Activated CD4-positive, alpha-beta T cell treated with anti-CD3 and anti-CD28 coated beads, Interleukin-2, amount 10 ng/mL, durations not matched to agents 7 days and 5 days (primary cell): ENCODE results near the gene NUP93. TPM values are rescaled to one million over a fixed set of nuclear protein-coding genes. Genes with fewer than 3 reads are reported as not detected.
"Not testable (repeated sequence)": the region's sequence is repeated elsewhere in the genome, so short reads cannot be mapped to it uniquely, and the experiment has no call there.

ENCODE experiments used
- CTCF ChIA-PET: fragments of 350-600 bp; sonication (Branson Sonifier 250); formaldehyde crosslinking; loops from one replicate; lab custom pipeline; 2021; ENCODE audit warnings: antibody characterized with exemption; lab: Charles Lee
- POLR2A ChIA-PET: fragments of 350-600 bp; sonication (Branson Sonifier 250); formaldehyde crosslinking; loops from one replicate; lab custom pipeline; 2021; ENCODE audit warnings: antibody characterized with exemption; lab: Charles Lee
- DNase-seq: peaks from one replicate; pipeline ENCODE4 v3.0.0-alpha.2; 2020
- H3K27ac Mint-ChIP-seq: one replicate; pipeline ENCODE4 v1.8.0; 2021; ENCODE audit warnings: mild to moderate bottlenecking, moderate library complexity, mixed read lengths
- H3K27me3 Mint-ChIP-seq: one replicate; pipeline ENCODE4 v1.8.0; 2021; ENCODE audit warnings: mixed read lengths
- H3K36me3 Mint-ChIP-seq: one replicate; pipeline ENCODE4 v1.8.0; 2021; ENCODE audit warnings: low read depth, mixed read lengths
- H3K4me1 Mint-ChIP-seq: one replicate; pipeline ENCODE4 v1.8.0; 2021; ENCODE audit warnings: mixed read lengths
- H3K4me3 Mint-ChIP-seq: one replicate; pipeline ENCODE4 v1.8.0; 2021; ENCODE audit warnings: mild to moderate bottlenecking, moderate library complexity, mixed read lengths
- H3K9me3 Mint-ChIP-seq: one replicate; pipeline ENCODE4 v1.8.0; 2021; ENCODE audit warnings: mixed read lengths
- total RNA-seq, 2 experiments: library from RNA; stranded (reverse); gene quantifications; one replicate each; pipeline ENCODE4 v1.2.3, GENCODE V29; 2021

NUP93 gene
- total RNA-seq, 2 experiments from 2014 or later = 85.0 to 85.9 TPM

GRCh38 chr16:56795011-56795410 is 65.1 kb downstream of the NUP93 start:
- Mint-ChIP-seq H3K4me3 (no peak overlapping the region), H3K4me1 (peaks cover 2% of the 10 kb centered on the region), H3K36me3 (no peaks in the 10 kb centered on the region), H3K27ac (no peak overlapping the region), H3K27me3 (no peaks in the 10 kb centered on the region), H3K9me3 (no peaks in the 10 kb centered on the region)
- ChIA-PET POLR2A (no interaction called here), CTCF (interaction anchor here (1.2 kb wide), 1 partner anchor 34 kb away, joined by 3 read pairs; no protein-coding TSS in a partner anchor)
- no peak for DNase-seq

- H3K4me3 Mint-ChIP-seq, CTCF ChIA-PET, POLR2A ChIA-PET, H3K4me1 Mint-ChIP-seq, H3K27ac Mint-ChIP-seq, H3K27me3 Mint-ChIP-seq, H3K36me3 Mint-ChIP-seq, H3K9me3 Mint-ChIP-seq, DNase-seq: not testable (repeated sequence)
These were observed 67.1 kb downstream of the NUP93 start for GRCh38 chr16:56797038-56797437.

- ChIA-PET CTCF (interaction anchor here (1.0 to 1.4 kb wide), 2 partner anchors 10 to 20 kb away, joined by 3 read pairs; no protein-coding TSS in a partner anchor), POLR2A (no interaction called here)
- Mint-ChIP-seq H3K4me3 (no peak overlapping the region), H3K36me3 (no peaks in the 10 kb centered on the region), H3K4me1 (peaks cover 2% of the 10 kb centered on the region), H3K27me3 (no peaks in the 10 kb centered on the region), H3K9me3 (no peaks in the 10 kb centered on the region), H3K27ac (no peak overlapping the region)
- DNase-seq = no peak
These were observed 67.9 kb downstream of the NUP93 start for GRCh38 chr16:56797861-56798260.

- Mint-ChIP-seq H3K27me3 (no peaks in the 10 kb centered on the region), H3K27ac (no peak overlapping the region), H3K9me3 (no peaks in the 10 kb centered on the region), H3K36me3 (no peaks in the 10 kb centered on the region), H3K4me3 (no peak overlapping the region), H3K4me1 (no peaks in the 10 kb centered on the region)
- ChIA-PET POLR2A (no interaction called here), CTCF (interaction anchor here (0.7 to 1.4 kb wide), 4 partner anchors 8 to 15 kb away, joined by 3 read pairs; no protein-coding TSS in a partner anchor)
- DNase-seq = no peak
These were observed 69.0 kb downstream of the NUP93 start for GRCh38 chr16:56798955-56799354.

- no peak for DNase-seq
- H3K36me3 Mint-ChIP-seq = peaks cover 1% of the 10 kb centered on the region
- H3K4me1 Mint-ChIP-seq = no peaks in the 10 kb centered on the region
- H3K4me3 Mint-ChIP-seq = no peak overlapping the region
- ChIA-PET CTCF (no interaction called here), POLR2A (no interaction called here)
- H3K27ac Mint-ChIP-seq = no peak overlapping the region
- H3K27me3 Mint-ChIP-seq = no peaks in the 10 kb centered on the region
- no peaks in the 10 kb centered on the region for H3K9me3 Mint-ChIP-seq
These were observed 70.4 kb downstream of the NUP93 start for GRCh38 chr16:56800355-56800754.

- no peak for DNase-seq
- Mint-ChIP-seq H3K27ac (no peak overlapping the region), H3K36me3 (peaks cover 12% of the 10 kb centered on the region), H3K4me3 (no peak overlapping the region), H3K9me3 (no peaks in the 10 kb centered on the region), H3K4me1 (no peaks in the 10 kb centered on the region), H3K27me3 (no peaks in the 10 kb centered on the region)
- ChIA-PET POLR2A (no interaction called here), CTCF (no interaction called here)
These were observed 71.8 kb downstream of the NUP93 start for GRCh38 chr16:56801762-56802161.

- no peaks in the 10 kb centered on the region for H3K9me3 Mint-ChIP-seq
- DNase-seq = no peak
- H3K36me3 Mint-ChIP-seq = peaks cover 13% of the 10 kb centered on the region
- POLR2A ChIA-PET = no interaction called here
- H3K4me1 Mint-ChIP-seq = no peaks in the 10 kb centered on the region
- CTCF ChIA-PET = interaction anchor here (1.2 to 1.3 kb wide), 2 partner anchors 8 to 10 kb away, joined by 3 to 6 read pairs; no protein-coding TSS in a partner anchor
- H3K27me3 Mint-ChIP-seq = no peaks in the 10 kb centered on the region
- H3K27ac Mint-ChIP-seq = no peak overlapping the region
- H3K4me3 Mint-ChIP-seq = no peak overlapping the region
These were observed 77.2 kb downstream of the NUP93 start for GRCh38 chr16:56807011-56807675.

- H3K27ac Mint-ChIP-seq, H3K4me1 Mint-ChIP-seq, POLR2A ChIA-PET, DNase-seq, H3K4me3 Mint-ChIP-seq, H3K9me3 Mint-ChIP-seq, H3K27me3 Mint-ChIP-seq: not testable (repeated sequence)
- H3K36me3 Mint-ChIP-seq = peaks cover 13% of the 10 kb centered on the region
- CTCF ChIA-PET = interaction anchor here (1.3 kb wide), 1 partner anchor 9 kb away, joined by 3 read pairs; no protein-coding TSS in a partner anchor
These were observed 77.7 kb downstream of the NUP93 start for GRCh38 chr16:56807676-56808067.

GRCh38 chr16:56810954-56811353 is 81.0 kb downstream of the NUP93 start:
- H3K27me3 Mint-ChIP-seq = no peaks in the 10 kb centered on the region
- H3K4me3 Mint-ChIP-seq = no peak overlapping the region
- H3K36me3 Mint-ChIP-seq = peaks cover 6% of the 10 kb centered on the region
- no peak overlapping the region for H3K27ac Mint-ChIP-seq
- peaks cover 4% of the 10 kb centered on the region for H3K4me1 Mint-ChIP-seq
- no peak for DNase-seq
- H3K9me3 Mint-ChIP-seq = no peaks in the 10 kb centered on the region
- ChIA-PET POLR2A (no interaction called here), CTCF (no interaction called here)

GRCh38 chr16:56811602-56812001 is 81.7 kb downstream of the NUP93 start:
- H3K27ac Mint-ChIP-seq, H3K27me3 Mint-ChIP-seq, CTCF ChIA-PET, H3K4me3 Mint-ChIP-seq, DNase-seq, H3K4me1 Mint-ChIP-seq, POLR2A ChIA-PET, H3K36me3 Mint-ChIP-seq, H3K9me3 Mint-ChIP-seq: not testable (repeated sequence)

- no peak overlapping the region for H3K4me3 Mint-ChIP-seq
- H3K27ac Mint-ChIP-seq = no peak overlapping the region
- no peaks in the 10 kb centered on the region for H3K9me3 Mint-ChIP-seq
- peaks cover 4% of the 10 kb centered on the region for H3K4me1 Mint-ChIP-seq
- no peaks in the 10 kb centered on the region for H3K27me3 Mint-ChIP-seq
- POLR2A ChIA-PET = no interaction called here
- CTCF ChIA-PET = interaction anchor here (0.6 to 1.4 kb wide), 3 partner anchors 12 to 649 kb away, joined by 3 to 5 read pairs (median 3); partner anchors contain the start of gene POLR2C
- no peaks in the 10 kb centered on the region for H3K36me3 Mint-ChIP-seq
- no peak for DNase-seq
These were observed 83.0 kb downstream of the NUP93 start for GRCh38 chr16:56812884-56813283.

- no peak for DNase-seq
- ChIA-PET POLR2A (no interaction called here), CTCF (no interaction called here)
- Mint-ChIP-seq H3K9me3 (no peaks in the 10 kb centered on the region), H3K36me3 (no peaks in the 10 kb centered on the region), H3K27me3 (no peaks in the 10 kb centered on the region), H3K4me3 (no peak overlapping the region), H3K4me1 (peaks cover 4% of the 10 kb centered on the region), H3K27ac (no peak overlapping the region)
These were observed 84.9 kb downstream of the NUP93 start for GRCh38 chr16:56814537-56815432.

GRCh38 chr16:56815721-56816120 is 85.8 kb downstream of the NUP93 start:
- Mint-ChIP-seq H3K27ac (no peak overlapping the region), H3K4me1 (peaks cover 4% of the 10 kb centered on the region), H3K9me3 (no peaks in the 10 kb centered on the region), H3K4me3 (no peak overlapping the region), H3K36me3 (no peaks in the 10 kb centered on the region), H3K27me3 (no peaks in the 10 kb centered on the region)
- ChIA-PET POLR2A (no interaction called here), CTCF (interaction anchor here (1.4 to 2.5 kb wide), 2 partner anchors 9 to 44 kb away, joined by 3 to 6 read pairs; no protein-coding TSS in a partner anchor)
- DNase-seq = no peak
